Transverse colon (tissue), 4 donors: ENCODE results near the gene ADAM10. TPM values are rescaled to one million over a fixed set of nuclear protein-coding genes. Genes with fewer than 3 reads are reported as not detected.

Experiments
- DNase-seq: peaks from one replicate; pipeline ENCODE4 v3.0.0-alpha.2; 2019
- H3K27ac ChIP-seq, 4 donors: fragments of 200-600 bp; sonication (generic); 2 replicates each; pipeline ENCODE4 v1.5.1; 2016 to 2018; ENCODE audit warnings: inconsistent platforms in 4 of 4
- H3K27me3 ChIP-seq: fragments of 200-600 bp; sonication (generic); 2 replicates; pipeline ENCODE4 v1.5.1; 2017; ENCODE audit warnings: inconsistent platforms
- H3K36me3 ChIP-seq, 4 donors: fragments of 200-600 bp; sonication (generic); 2 replicates each; pipeline ENCODE4 v1.5.1; 2017 to 2019; ENCODE audit warnings: inconsistent platforms in 4 of 4
- H3K4me1 ChIP-seq, 4 donors: fragments of 200-600 bp; sonication (generic); 2 replicates each; pipeline ENCODE4 v1.5.1; 2017 to 2020; ENCODE audit warnings: inconsistent platforms in 4 of 4
- H3K4me3 ChIP-seq, 4 donors: fragments of 200-600 bp; sonication (generic); 1 replicate in 1 of 4; 2 replicates in 3 of 4; pipeline versions ENCODE4 v1.5.1 to v1.6.1; 2017 to 2019; ENCODE audit warnings: inconsistent platforms in 4 of 4
- H3K9me3 ChIP-seq, 2 donors: fragments of 200-600 bp; sonication (generic); 2 replicates each; pipeline ENCODE4 v1.5.1; 2017 to 2019; ENCODE audit warnings: inconsistent platforms in 2 of 2
- EP300 ChIP-seq: sonication (generic); formaldehyde crosslinking; IDR thresholded peaks from one replicate; pipeline ENCODE4 v1.6.1; 2017; ENCODE audit warnings: antibody characterized with exemption, low read depth
- POLR2A ChIP-seq: fragments of 450-650 bp; IDR thresholded peaks from one replicate; pipeline ENCODE4 v1.6.1; 2016; ENCODE audit warnings: antibody characterized with exemption, mild to moderate bottlenecking, moderate library complexity
- POLR2AphosphoS5 ChIP-seq, 3 donors: sonication (generic); formaldehyde crosslinking; IDR thresholded peaks; one replicate each; pipeline ENCODE4 v1.6.1; 2016; ENCODE audit warnings: antibody characterized with exemption in 3 of 3
- WGBS, 2 donors: methylation state at CpG; one replicate each; pipeline ENCODE4 v1.1.5; 2018; ENCODE audit warnings: low coverage in 1 of 2; 5-methylcytosine and 5-hydroxymethylcytosine counted together
- in situ Hi-C, 4 donors: fragments of 200-750 bp; cut with MboI; loops; one replicate each; pipeline versions ENCODE4 v1.15.0 to v1.15.1; 2017; ENCODE audit warnings: low sequenced_read_pairs in 3 of 4, low pct_ligation_motif_present in 1 of 4, low pct_unique_long_range_greater_than_20kb in 1 of 4
- intact Hi-C: fragments of 100-400 bp; cut with DNase I; formaldehyde crosslinking; loops from one replicate; pipeline ENCODE4 v1.15.1; 2023; ENCODE audit warnings: low total_unique reads
- total RNA-seq, 4 donors: library from RNA; depleted of rRNA; stranded (reverse); fragments of >200 nt; gene quantifications; one replicate each; pipeline ENCODE4 v1.1.0, GENCODE V29; 2016
- TF ChIP-seq, protein P1 (sequence below), 5 experiments: fragments of 200-600 bp in 3 of 5; fragments of 450-650 bp in 2 of 5; sonication (generic) in 3 of 5; IDR thresholded peaks; 1 replicate in 2 of 5; 2 replicates in 3 of 5; pipeline ENCODE4 v1.5.1; 2016 to 2017; ENCODE audit warnings: antibody characterized with exemption in 5 of 5, inconsistent platforms in 3 of 5, mild to moderate bottlenecking in 2 of 5, moderate library complexity in 1 of 5

The ADAM10 gene
- total RNA-seq, 4 donors from 2014 or later, result 45.3 to 941 (median 69.1) TPM

GRCh38 chr15:58587486-58587885 lies 162.0 kb downstream of the ADAM10 start:
- WGBS, 2 donors, result 86 to 91% methylated on average over 3 to 4 of the region's 4 CpGs
- no peak for DNase-seq
- Histone ChIP-seq H3K36me3 (no peaks in the 10 kb centered on the region), H3K27ac (no peak overlapping the region), H3K4me3 (no peak overlapping the region), H3K4me1 (no peaks in the 10 kb centered on the region), H3K27me3 (no peaks in the 10 kb centered on the region), H3K9me3 (peaks cover 0 to 8% of the 10 kb centered on the region in 2 donors)
- in situ Hi-C loops, result no loop called here
- TF ChIP-seq EP300, result no peak
- TF ChIP-seq POLR2AphosphoS5 (IDR thresholded peaks at IDR 0.05), result no peak
- TF ChIP-seq POLR2A, result no peak
- TF ChIP-seq, protein P1, sequence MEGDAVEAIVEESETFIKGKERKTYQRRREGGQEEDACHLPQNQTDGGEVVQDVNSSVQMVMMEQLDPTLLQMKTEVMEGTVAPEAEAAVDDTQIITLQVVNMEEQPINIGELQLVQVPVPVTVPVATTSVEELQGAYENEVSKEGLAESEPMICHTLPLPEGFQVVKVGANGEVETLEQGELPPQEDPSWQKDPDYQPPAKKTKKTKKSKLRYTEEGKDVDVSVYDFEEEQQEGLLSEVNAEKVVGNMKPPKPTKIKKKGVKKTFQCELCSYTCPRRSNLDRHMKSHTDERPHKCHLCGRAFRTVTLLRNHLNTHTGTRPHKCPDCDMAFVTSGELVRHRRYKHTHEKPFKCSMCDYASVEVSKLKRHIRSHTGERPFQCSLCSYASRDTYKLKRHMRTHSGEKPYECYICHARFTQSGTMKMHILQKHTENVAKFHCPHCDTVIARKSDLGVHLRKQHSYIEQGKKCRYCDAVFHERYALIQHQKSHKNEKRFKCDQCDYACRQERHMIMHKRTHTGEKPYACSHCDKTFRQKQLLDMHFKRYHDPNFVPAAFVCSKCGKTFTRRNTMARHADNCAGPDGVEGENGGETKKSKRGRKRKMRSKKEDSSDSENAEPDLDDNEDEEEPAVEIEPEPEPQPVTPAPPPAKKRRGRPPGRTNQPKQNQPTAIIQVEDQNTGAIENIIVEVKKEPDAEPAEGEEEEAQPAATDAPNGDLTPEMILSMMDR (IDR thresholded peaks at IDR 0.05), result no peak
- intact Hi-C loops, result no loop called here

DNA sequence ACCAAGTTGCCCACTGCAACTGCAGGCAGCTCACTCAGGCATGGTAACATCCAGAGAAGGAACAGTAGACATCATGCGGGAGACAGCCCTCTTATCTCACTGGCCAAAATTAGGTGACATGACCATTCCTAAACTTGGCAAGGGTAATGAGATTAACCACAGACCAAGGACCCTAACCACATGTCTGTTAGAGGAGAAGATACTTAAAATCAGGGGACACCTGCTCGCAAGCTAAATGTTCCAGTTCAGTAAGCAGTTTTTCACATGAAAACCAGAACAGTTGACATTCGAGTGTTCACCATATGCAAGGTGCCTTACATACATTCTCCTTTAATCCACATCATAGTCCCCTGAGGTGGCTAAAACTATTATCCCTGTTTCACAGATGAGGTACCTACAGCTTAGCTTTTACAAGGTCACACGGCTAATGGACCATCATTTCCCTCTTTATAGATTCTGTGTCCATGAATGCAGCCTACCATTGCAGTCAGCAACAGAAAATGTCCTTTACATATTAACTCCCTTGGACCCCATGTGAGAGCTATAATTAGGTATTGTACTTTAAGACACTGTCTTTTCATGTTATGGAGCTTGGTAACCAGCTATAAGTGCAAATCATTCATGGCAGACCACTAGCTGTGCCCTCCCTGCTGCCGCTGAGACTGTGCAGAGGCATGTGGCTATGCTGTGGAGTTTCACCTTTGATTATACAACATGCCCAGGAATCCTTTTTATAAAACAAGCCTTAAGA lies 163.6 kb downstream of the ADAM10 start:
- no peaks in the 10 kb centered on the region for H3K36me3 ChIP-seq
- H3K27me3 ChIP-seq, result no peaks in the 10 kb centered on the region
- H3K9me3 ChIP-seq, result peaks cover 0 to 8% of the 10 kb centered on the region in 2 donors
- no peak overlapping the region for H3K4me3 ChIP-seq
- TF ChIP-seq EP300 (no peak), POLR2A (no peak), POLR2AphosphoS5 (IDR thresholded peaks at IDR 0.05) (no peak)
- TF ChIP-seq, protein P1 (IDR thresholded peaks at IDR 0.05), result no peak
- no peak overlapping the region for H3K27ac ChIP-seq
- intact Hi-C loops (no loop called here), in situ Hi-C loops (no loop called here)
- 92 to 93% methylated on average over 2 to 5 of the region's 5 CpGs for WGBS, 2 donors
- no peaks in the 10 kb centered on the region for H3K4me1 ChIP-seq
- DNase-seq, result no peak

DNA sequence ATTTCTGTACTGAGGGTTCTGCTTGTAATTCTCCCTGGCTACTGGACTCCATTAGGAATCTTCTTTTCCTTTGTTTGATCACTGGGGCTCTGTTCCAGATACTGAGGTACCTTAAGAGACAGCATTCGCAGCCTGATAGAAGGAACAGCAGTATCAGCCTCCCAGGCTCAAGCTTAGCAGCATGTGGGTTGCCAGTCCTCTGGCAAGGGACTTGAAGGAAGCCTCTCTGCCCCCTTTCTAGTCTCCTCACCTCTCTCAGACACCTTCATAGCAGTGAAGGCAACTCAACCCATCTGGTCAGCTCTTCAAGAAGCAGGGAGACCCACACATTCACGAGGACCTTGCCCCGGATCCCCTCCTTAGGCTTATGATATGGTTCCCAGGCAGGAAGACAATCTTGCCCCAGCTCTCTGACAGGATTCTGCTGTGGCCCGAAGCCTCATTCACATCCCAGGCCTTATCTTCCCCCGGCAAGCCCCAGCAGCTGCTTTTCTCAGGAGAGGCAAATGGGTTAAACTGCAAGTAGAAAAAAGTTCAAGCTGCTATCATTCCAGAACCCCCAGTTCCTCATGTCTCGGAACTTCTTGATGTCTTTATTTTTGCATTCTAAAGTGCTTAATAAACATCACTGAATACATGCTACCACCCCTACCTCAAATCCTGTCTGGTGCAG lies 164.6 kb downstream of the ADAM10 start:
- intact Hi-C loops, result no loop called here
- Histone ChIP-seq H3K27ac (no peak overlapping the region), H3K9me3 (peaks cover 0 to 8% of the 10 kb centered on the region in 2 donors), H3K4me1 (no peaks in the 10 kb centered on the region), H3K27me3 (no peaks in the 10 kb centered on the region), H3K4me3 (no peak overlapping the region), H3K36me3 (no peaks in the 10 kb centered on the region)
- DNase-seq, result no peak
- in situ Hi-C loops, result no loop called here
- WGBS, 2 donors, result 50 to 83% methylated on average over 1 to 6 of the region's 6 CpGs
- TF ChIP-seq EP300 (no peak), POLR2AphosphoS5 (IDR thresholded peaks at IDR 0.05) (no peak), POLR2A (no peak)
- TF ChIP-seq, protein P1 (IDR thresholded peaks at IDR 0.05), result no peak

DNA sequence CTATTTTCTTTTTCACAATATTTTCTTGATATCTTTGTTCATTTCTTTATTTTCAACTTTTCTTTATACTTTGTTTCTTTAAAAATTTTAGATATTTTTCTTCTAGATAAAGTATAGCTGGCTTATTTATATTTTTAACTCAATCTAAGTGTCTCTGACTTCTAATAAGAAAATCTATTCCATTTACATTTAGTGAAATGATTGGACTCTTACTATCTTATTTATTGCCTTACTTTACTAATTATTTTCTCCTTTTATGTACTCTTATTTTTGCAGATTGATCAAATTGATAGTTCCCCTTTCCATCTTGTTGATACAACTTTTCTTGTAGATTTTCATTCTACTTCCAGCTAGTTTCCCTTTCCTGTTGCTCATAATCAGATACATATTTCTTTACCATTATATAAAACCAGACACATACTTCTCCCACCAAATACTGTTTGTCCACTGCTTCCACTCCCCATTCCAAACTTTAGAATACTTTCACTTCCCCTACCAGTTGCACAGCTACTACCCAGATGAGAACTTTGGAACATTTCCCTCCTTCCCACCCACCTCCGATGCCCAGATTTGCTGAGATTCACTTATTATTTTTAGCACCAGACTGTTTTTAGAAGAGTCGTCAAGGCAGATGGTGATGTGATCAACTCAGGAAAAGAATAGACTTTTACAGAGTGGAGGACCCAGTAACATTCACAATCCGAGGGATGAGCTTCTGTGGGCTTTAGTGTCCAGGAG lies 166.2 kb downstream of the ADAM10 start:
- Histone ChIP-seq H3K27me3 (no peaks in the 10 kb centered on the region), H3K4me1 (no peaks in the 10 kb centered on the region), H3K36me3 (no peaks in the 10 kb centered on the region), H3K9me3 (peaks cover 0 to 8% of the 10 kb centered on the region in 2 donors), H3K4me3 (no peak overlapping the region), H3K27ac (no peak overlapping the region)
- in situ Hi-C loops, result no loop called here
- intact Hi-C loops, result no loop called here
- no peak for DNase-seq
- TF ChIP-seq POLR2A, result no peak
- TF ChIP-seq, protein P1 (IDR thresholded peaks at IDR 0.05), result no peak
- TF ChIP-seq EP300, result no peak
- no peak for TF ChIP-seq POLR2AphosphoS5 (IDR thresholded peaks at IDR 0.05)
- 91 to 100% methylated on average over 2 to 3 of the region's 3 CpGs for WGBS, 2 donors
